Measurements from ENCODE around the gene ZNF784. TPM values are rescaled to one million over a fixed set of nuclear protein-coding genes. Genes with fewer than 3 reads are reported as not detected.

ZNF784 gene
- total and polyA plus RNA-seq, 9 of the 15 experiments (the other 6 are each of a cell fraction or from before 2014, with no cell fraction given), result 0.14 to 6.1 (median 2.1) TPM

DNA sequence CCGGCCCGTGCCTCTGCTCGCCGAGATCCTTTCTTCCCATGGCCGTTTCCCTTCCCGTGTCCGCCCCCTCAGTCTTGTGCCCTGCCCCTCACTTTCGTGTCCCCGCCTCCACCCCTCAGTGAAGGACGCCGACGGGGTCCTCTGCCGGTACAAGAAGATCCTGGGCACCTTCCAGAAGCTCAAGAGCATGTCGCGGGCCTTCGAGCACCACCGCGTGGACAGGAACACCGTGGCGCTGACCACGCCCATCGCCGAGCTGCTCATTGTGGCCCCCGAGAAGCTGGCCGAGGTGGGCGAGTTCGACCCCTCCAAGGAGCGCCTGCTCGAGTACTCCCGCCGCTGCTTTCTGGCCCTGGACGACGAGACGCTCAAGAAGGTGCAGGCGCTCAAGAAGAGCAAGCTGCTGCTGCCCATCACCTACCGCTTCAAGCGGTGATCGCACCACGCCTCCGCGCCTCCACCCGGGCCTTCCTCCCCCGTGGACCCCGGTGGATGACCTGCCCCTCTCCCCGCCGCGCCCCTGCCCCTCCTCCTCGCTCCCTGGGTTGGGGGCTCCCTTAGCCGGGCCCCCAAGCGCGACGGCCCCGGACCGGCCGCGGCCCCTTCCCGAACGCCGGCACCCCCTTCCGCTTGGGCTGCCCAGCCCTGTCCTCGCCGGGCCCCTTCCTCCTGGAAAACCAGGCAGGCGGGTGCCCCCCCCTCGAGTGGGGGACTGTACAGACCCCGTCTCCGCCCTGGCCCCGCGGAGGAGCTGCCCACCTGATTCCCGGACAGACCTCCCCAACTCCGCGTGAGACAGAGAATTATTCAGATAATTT, 28.2 kb upstream of the ZNF784 start:
- Histone ChIP-seq H4K20me1 (replicated peaks; ENCODE audit: control insufficient read depth, insufficient read depth, low read length) (peaks cover 17% of the 10 kb centered on the region), H3K79me2 (ENCODE audit: control insufficient read depth, insufficient read depth, low read length) (peaks cover 49% of the 10 kb centered on the region), H3K9me3 (replicated peaks; ENCODE audit: control insufficient read depth, insufficient read depth, low read depth, low read length) (no peaks in the 10 kb centered on the region), H3K9me1 (ENCODE audit: control insufficient read depth, insufficient read depth, low read length) (no peaks in the 10 kb centered on the region), H3K4me3 (no peak overlapping the region), H3K36me3 (ENCODE audit: control insufficient read depth, insufficient read depth, low read length) (peaks cover 47% of the 10 kb centered on the region), H2AFZ (ENCODE audit: low read depth, low read length) (no peak overlapping the region), H3K4me1 (replicated peaks in 1 of 2; ENCODE audit: control insufficient read depth in 2 of 2, insufficient read depth in 2 of 2, low read length in 2 of 2) (peaks cover 18 to 70% of the 10 kb centered on the region in 2 experiments; a peak in 4 of 5 replicates), H3K27ac (ENCODE audit: extremely low read depth, low read depth, low read length) (peak overlapping the region; percentile 100; the same call in 1 of the 3 replicates), H3K27me3 (ENCODE audit: control insufficient read depth in 2 of 2, insufficient read depth in 2 of 2, low read length in 2 of 2) (no peaks in the 10 kb centered on the region), H3K4me2 (ENCODE audit: insufficient read depth, low read length) (no peak overlapping the region), H3K9ac (ENCODE audit: insufficient read depth in 1 of 2, low read depth in 2 of 2, low read length in 2 of 2) (peak overlapping the region in 1 of 2 experiments; percentile 99; a peak in 2 of 4 replicates)
- ChIA-PET CTCF (ENCODE audit: low intra/inter-chr PET ratio) (interaction anchor here (0.6 to 2.8 kb wide), 3 partner anchors 20 to 445 kb away, joined by 3 to 27 read pairs (median 12); no protein-coding TSS in a partner anchor), POLR2A (interaction anchor here (0.7 kb wide), 1 partner anchor 20 kb away, joined by 3 read pairs; no protein-coding TSS in a partner anchor)
- intact Hi-C loops (cut with micrococcal nuclease) (no loop called here), in situ Hi-C loops (cut with MboI) (no loop called here)
- no TSS peak for BruUV-seq (replicated peaks)
- FAIRE-seq (no peak), DNase-seq (ENCODE audit: extremely low read depth in 1 of 4, low spot score in 3 of 4) (no peak), ATAC-seq (no peak)
- WGBS (ENCODE audit: insufficient coverage, low coverage, missing lambda C conversion rate), result 96% methylated on average over 9 of the region's 71 CpGs
- TF ChIP-seq HNRNPL (IDR thresholded peaks at IDR 0.05; ENCODE audit: low read depth, low read length) (no peak), POLR2G (IDR thresholded peaks at IDR 0.05; ENCODE audit: low read depth, low read length) (peak; percentile 45; the same call in 1 of the 2 replicates), ELF1 (tag; IDR thresholded peaks at IDR 0.05) (no peak), SMAD1 (IDR thresholded peaks at IDR 0.05; ENCODE audit: low read depth, low read length, partially characterized antibody) (no peak), CCNT2 (IDR thresholded peaks at IDR 0.05; ENCODE audit: borderline replicate concordance, extremely low read depth, insufficient read length, low read depth, low read length) (no peak), RBM14 (IDR thresholded peaks at IDR 0.05; ENCODE audit: borderline replicate concordance, insufficient read depth, low read depth, low read length) (0 out of 2 replicates have a peak, but pooled peaks have one; percentile 26), XRCC5 (IDR thresholded peaks at IDR 0.05; ENCODE audit: low read depth, low read length) (no peak)
- TF ChIP-seq, protein P1, sequence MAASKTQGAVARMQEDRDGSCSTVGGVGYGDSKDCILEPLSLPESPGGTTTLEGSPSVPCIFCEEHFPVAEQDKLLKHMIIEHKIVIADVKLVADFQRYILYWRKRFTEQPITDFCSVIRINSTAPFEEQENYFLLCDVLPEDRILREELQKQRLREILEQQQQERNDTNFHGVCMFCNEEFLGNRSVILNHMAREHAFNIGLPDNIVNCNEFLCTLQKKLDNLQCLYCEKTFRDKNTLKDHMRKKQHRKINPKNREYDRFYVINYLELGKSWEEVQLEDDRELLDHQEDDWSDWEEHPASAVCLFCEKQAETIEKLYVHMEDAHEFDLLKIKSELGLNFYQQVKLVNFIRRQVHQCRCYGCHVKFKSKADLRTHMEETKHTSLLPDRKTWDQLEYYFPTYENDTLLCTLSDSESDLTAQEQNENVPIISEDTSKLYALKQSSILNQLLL (CRISPR knock-in tag; IDR thresholded peaks at IDR 0.05; ENCODE audit: borderline replicate concordance), result 0 out of 2 replicates have a peak, but pooled peaks have one; percentile 48
- TF ChIP-seq, protein P2, sequence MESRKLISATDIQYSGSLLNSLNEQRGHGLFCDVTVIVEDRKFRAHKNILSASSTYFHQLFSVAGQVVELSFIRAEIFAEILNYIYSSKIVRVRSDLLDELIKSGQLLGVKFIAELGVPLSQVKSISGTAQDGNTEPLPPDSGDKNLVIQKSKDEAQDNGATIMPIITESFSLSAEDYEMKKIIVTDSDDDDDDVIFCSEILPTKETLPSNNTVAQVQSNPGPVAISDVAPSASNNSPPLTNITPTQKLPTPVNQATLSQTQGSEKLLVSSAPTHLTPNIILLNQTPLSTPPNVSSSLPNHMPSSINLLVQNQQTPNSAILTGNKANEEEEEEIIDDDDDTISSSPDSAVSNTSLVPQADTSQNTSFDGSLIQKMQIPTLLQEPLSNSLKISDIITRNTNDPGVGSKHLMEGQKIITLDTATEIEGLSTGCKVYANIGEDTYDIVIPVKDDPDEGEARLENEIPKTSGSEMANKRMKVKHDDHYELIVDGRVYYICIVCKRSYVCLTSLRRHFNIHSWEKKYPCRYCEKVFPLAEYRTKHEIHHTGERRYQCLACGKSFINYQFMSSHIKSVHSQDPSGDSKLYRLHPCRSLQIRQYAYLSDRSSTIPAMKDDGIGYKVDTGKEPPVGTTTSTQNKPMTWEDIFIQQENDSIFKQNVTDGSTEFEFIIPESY (CRISPR knock-in tag; IDR thresholded peaks at IDR 0.05), result 0 out of 2 replicates have a peak, but pooled peaks have one; percentile 36
- TF ChIP-seq, protein P3, sequence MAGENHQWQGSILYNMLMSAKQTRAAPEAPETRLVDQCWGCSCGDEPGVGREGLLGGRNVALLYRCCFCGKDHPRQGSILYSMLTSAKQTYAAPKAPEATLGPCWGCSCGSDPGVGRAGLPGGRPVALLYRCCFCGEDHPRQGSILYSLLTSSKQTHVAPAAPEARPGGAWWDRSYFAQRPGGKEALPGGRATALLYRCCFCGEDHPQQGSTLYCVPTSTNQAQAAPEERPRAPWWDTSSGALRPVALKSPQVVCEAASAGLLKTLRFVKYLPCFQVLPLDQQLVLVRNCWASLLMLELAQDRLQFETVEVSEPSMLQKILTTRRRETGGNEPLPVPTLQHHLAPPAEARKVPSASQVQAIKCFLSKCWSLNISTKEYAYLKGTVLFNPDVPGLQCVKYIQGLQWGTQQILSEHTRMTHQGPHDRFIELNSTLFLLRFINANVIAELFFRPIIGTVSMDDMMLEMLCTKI (IDR thresholded peaks at IDR 0.05; ENCODE audit: partially characterized antibody), result no peak
- TF ChIP-seq, protein P4, sequence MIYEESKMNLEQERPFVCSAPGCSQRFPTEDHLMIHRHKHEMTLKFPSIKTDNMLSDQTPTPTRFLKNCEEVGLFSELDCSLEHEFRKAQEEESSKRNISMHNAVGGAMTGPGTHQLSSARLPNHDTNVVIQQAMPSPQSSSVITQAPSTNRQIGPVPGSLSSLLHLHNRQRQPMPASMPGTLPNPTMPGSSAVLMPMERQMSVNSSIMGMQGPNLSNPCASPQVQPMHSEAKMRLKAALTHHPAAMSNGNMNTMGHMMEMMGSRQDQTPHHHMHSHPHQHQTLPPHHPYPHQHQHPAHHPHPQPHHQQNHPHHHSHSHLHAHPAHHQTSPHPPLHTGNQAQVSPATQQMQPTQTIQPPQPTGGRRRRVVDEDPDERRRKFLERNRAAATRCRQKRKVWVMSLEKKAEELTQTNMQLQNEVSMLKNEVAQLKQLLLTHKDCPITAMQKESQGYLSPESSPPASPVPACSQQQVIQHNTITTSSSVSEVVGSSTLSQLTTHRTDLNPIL (CRISPR knock-in tag; IDR thresholded peaks at IDR 0.05), result no peak

All from K562 (cell line).